Measurements from ENCODE around the gene P4HA3. TPM values are rescaled to one million over a fixed set of nuclear protein-coding genes. Genes with fewer than 3 reads are reported as not detected.

Gene P4HA3
- total RNA-seq, 4 donors from 2014 or later: 0.51 to 1.9 (median 0.64) TPM; not detected in 1

- H3K36me3 ChIP-seq: no peaks in the 10 kb centered on the region
Measured at GRCh38 chr11:74272276-74272675, 39.2 kb downstream of the P4HA3 start.

DNA sequence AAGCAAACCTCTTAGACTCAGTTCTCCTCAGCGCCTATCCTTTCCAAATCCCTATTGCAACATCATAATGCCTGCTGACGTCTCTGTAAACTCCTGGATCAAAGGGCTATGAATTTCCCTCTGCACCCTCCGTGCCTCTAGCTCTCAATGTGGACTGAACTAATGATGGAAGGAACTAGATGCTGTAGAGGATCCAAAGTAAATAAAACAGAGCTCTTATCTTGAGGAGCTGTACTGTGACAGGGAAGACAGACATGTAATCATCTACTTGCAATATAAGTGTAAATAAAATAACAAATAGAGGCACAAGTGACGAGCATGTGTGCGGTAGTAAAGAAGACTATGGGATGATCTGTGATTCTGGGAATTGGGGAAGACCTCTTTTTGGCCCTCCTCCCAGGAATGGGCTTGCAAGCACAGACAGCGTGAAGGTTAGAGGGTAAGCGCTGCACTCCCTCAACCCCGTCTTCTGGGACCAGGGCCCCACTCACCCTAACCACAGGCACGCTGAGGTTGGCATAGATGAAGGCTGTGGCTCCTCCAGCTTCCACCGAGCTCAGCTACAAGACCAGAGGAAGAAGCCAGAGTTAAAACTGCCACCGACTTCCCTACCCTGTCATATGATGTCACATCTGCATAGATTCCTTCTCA lies 42.2 kb downstream of the P4HA3 start:
- no peaks in the 10 kb centered on the region for H3K27me3 ChIP-seq
- no peak for DNase-seq
- no peak overlapping the region for H3K27ac ChIP-seq
- H3K36me3 ChIP-seq: no peaks in the 10 kb centered on the region
- intact Hi-C loops (cut with DNase I; ENCODE audit: low total_unique reads): no loop called here
- no peaks in the 10 kb centered on the region for H3K4me1 ChIP-seq
- no peak overlapping the region for H3K4me3 ChIP-seq
- no peaks in the 10 kb centered on the region for H3K9me3 ChIP-seq
- TF ChIP-seq, protein P1, sequence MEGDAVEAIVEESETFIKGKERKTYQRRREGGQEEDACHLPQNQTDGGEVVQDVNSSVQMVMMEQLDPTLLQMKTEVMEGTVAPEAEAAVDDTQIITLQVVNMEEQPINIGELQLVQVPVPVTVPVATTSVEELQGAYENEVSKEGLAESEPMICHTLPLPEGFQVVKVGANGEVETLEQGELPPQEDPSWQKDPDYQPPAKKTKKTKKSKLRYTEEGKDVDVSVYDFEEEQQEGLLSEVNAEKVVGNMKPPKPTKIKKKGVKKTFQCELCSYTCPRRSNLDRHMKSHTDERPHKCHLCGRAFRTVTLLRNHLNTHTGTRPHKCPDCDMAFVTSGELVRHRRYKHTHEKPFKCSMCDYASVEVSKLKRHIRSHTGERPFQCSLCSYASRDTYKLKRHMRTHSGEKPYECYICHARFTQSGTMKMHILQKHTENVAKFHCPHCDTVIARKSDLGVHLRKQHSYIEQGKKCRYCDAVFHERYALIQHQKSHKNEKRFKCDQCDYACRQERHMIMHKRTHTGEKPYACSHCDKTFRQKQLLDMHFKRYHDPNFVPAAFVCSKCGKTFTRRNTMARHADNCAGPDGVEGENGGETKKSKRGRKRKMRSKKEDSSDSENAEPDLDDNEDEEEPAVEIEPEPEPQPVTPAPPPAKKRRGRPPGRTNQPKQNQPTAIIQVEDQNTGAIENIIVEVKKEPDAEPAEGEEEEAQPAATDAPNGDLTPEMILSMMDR (IDR thresholded peaks at IDR 0.05): no peak
- TF ChIP-seq POLR2A (IDR thresholded peaks at IDR 0.05): no peak

More at GRCh38 chr11:74272276-74272675, 39.2 kb downstream of the P4HA3 start:
- H3K27me3 ChIP-seq: no peaks in the 10 kb centered on the region
- no peaks in the 10 kb centered on the region for H3K9me3 ChIP-seq
- no peak overlapping the region for H3K27ac ChIP-seq
- no peaks in the 10 kb centered on the region for H3K4me1 ChIP-seq
- DNase-seq: no peak
- H3K4me3 ChIP-seq: no peak overlapping the region
- TF ChIP-seq, protein P1 (IDR thresholded peaks at IDR 0.05): no peak
- intact Hi-C loops (cut with DNase I; ENCODE audit: low total_unique reads): no loop called here

GRCh38 chr11:74268456-74268855 lies 43.0 kb downstream of the P4HA3 start:
- no peaks in the 10 kb centered on the region for H3K36me3 ChIP-seq
- no peak for DNase-seq
- H3K27ac ChIP-seq: no peak overlapping the region
- TF ChIP-seq, protein P1 (IDR thresholded peaks at IDR 0.05): no peak
- no peak for TF ChIP-seq POLR2A (IDR thresholded peaks at IDR 0.05)
- H3K4me3 ChIP-seq: no peak overlapping the region
- H3K9me3 ChIP-seq: no peaks in the 10 kb centered on the region
- H3K27me3 ChIP-seq: no peaks in the 10 kb centered on the region
- intact Hi-C loops (cut with DNase I; ENCODE audit: low total_unique reads): no loop called here
- H3K4me1 ChIP-seq: no peaks in the 10 kb centered on the region

GRCh38 chr11:74267014-74267413 lies 44.4 kb downstream of the P4HA3 start:
- intact Hi-C loops (cut with DNase I; ENCODE audit: low total_unique reads): no loop called here
- no peaks in the 10 kb centered on the region for H3K9me3 ChIP-seq
- DNase-seq: no peak
- H3K4me1 ChIP-seq: no peaks in the 10 kb centered on the region
- TF ChIP-seq, protein P1 (IDR thresholded peaks at IDR 0.05): no peak
- no peak for TF ChIP-seq POLR2A (IDR thresholded peaks at IDR 0.05)
- H3K36me3 ChIP-seq: no peaks in the 10 kb centered on the region
- H3K27ac ChIP-seq: no peak overlapping the region
- no peak overlapping the region for H3K4me3 ChIP-seq
- no peaks in the 10 kb centered on the region for H3K27me3 ChIP-seq

DNA sequence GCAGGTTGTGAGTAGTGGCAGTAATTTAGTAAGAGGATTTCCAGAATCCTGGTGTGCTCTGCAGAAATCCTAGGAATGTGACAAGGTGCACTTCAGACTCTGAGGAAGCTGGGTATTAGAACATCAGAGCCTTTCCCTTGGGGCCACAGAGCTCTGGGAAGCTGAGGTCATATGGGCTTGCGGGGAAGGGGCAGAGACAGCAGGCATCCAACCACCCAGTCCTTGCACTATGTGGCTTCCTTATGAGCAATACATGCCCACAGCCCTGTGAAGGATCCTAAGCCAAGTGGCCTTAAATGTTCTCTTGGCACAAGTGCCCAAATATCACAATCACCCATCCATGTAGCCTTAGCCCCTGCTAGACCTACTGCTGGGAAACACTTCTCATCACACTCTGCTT lies 46.2 kb downstream of the P4HA3 start:
- DNase-seq: no peak
- H3K9me3 ChIP-seq: no peaks in the 10 kb centered on the region
- H3K27ac ChIP-seq: no peak overlapping the region
- intact Hi-C loops (cut with DNase I; ENCODE audit: low total_unique reads): no loop called here
- no peaks in the 10 kb centered on the region for H3K36me3 ChIP-seq
- TF ChIP-seq, protein P1 (IDR thresholded peaks at IDR 0.05): no peak
- TF ChIP-seq POLR2A (IDR thresholded peaks at IDR 0.05): no peak
- no peaks in the 10 kb centered on the region for H3K4me1 ChIP-seq
- no peak overlapping the region for H3K4me3 ChIP-seq
- H3K27me3 ChIP-seq: no peaks in the 10 kb centered on the region
